Activated CD8-positive, alpha-beta memory T cell treated with anti-CD3 and anti-CD28 coated beads, Interleukin-2, amount 10 ng/mL, durations not matched to agents 7 days and 5 days (primary cell): Measurements from ENCODE around the gene CYP2C8. TPM values are rescaled to one million over a fixed set of nuclear protein-coding genes. Genes with fewer than 3 reads are reported as not detected.
"Not testable (repeated sequence)": the region's sequence is repeated elsewhere in the genome, so short reads cannot be mapped to it uniquely, and the experiment has no call there.

Experiments used
- ATAC-seq: fragments of 150-1000 bp; cut with Tn5 transposase; one replicate; pipeline ENCODE4 v1.10.0; 2021; ENCODE audit warnings: moderate library complexity
- CTCF ChIA-PET: fragments of 350-600 bp; sonication (Branson Sonifier 250); formaldehyde crosslinking; loops from one replicate; lab custom pipeline; 2021; ENCODE audit warnings: antibody characterized with exemption; lab: Charles Lee
- DNase-seq: peaks from one replicate; pipeline ENCODE4 v3.0.0-alpha.2; 2020
- H3K27ac Mint-ChIP-seq: one replicate; pipeline ENCODE4 v1.8.0; 2021; ENCODE audit warnings: mild to moderate bottlenecking, mixed read lengths
- H3K27me3 Mint-ChIP-seq: one replicate; pipeline ENCODE4 v1.8.0; 2021; ENCODE audit warnings: mixed read lengths
- H3K36me3 Mint-ChIP-seq: one replicate; pipeline ENCODE4 v1.8.0; 2021; ENCODE audit warnings: mild to moderate bottlenecking, mixed read lengths
- H3K4me1 Mint-ChIP-seq: one replicate; pipeline ENCODE4 v1.8.0; 2021; ENCODE audit warnings: mixed read lengths
- H3K4me3 Mint-ChIP-seq: one replicate; pipeline ENCODE4 v1.8.0; 2021; ENCODE audit warnings: mild to moderate bottlenecking, moderate library complexity, mixed read lengths
- H3K9me3 Mint-ChIP-seq: one replicate; pipeline ENCODE4 v1.8.0; 2022; ENCODE audit warnings: low read depth, mixed read lengths
- total RNA-seq, 2 experiments: library from RNA; stranded (reverse); gene quantifications; one replicate each; pipeline ENCODE4 v1.2.3, GENCODE V29; 2021

The CYP2C8 gene
- total RNA-seq: not detected

DNA sequence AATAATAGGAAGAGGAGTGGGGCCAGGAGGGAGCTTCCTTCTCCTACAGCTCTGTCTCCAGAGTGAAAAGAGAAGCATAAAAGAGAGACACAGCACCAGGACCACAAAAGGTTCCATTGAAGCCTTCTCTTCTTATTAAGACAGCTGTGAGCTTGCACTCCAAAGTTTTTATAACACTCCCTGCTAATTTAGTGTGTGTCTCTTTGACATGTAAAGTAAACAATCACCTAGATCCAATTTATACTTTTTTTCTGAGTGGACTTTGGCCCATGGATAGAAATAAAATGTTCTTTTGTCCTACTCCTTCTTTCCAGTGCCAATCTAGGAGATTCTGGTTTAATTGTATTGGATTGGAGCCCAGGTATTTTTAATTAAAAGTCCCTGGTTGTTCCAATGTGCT, at the start of gene CYP2C8:
TSS of gene CYP2C8 (minus strand) at position 212 of the 400 bp plus-strand sequence. CDS start at position 117, 95 bp downstream.
- H3K4me3 Mint-ChIP-seq: no peak within 1 kb of the TSS
- H3K36me3 Mint-ChIP-seq: no peaks in the 10 kb centered on the region
- CTCF ChIA-PET: no interaction called here
- no peak for DNase-seq
- H3K27ac Mint-ChIP-seq: no peak within 1 kb of the TSS
- no peaks in the 10 kb centered on the region for H3K27me3 Mint-ChIP-seq
- ATAC-seq: no peak
- no peaks in the 10 kb centered on the region for H3K9me3 Mint-ChIP-seq
- no peaks in the 10 kb centered on the region for H3K4me1 Mint-ChIP-seq

DNA sequence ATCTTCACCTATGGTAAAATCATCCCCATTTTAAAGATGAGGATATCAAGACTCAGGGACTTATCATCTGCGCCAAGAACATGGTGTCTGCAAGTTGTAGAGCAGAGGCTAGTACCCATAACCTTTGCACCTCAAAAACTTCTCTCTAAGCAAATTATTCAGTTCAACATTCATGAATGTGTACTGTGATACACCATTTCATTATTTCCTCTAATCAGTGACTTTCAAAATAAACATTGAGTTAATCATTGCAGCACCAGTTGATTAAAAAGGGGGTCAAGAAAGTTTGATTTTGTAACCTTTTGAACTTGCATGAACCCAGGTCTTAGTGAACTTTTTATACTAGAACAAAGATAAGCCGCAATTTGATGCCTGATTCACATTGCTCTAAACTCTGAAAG, 47.6 kb upstream of the CYP2C8 start:
- H3K4me1 Mint-ChIP-seq: no peaks in the 10 kb centered on the region
- DNase-seq: no peak
- no peak for ATAC-seq
- H3K27ac Mint-ChIP-seq: no peak overlapping the region
- CTCF ChIA-PET: no interaction called here
- no peaks in the 10 kb centered on the region for H3K36me3 Mint-ChIP-seq
- H3K27me3 Mint-ChIP-seq: no peaks in the 10 kb centered on the region
- peaks cover 6% of the 10 kb centered on the region for H3K9me3 Mint-ChIP-seq
- no peak overlapping the region for H3K4me3 Mint-ChIP-seq

DNA sequence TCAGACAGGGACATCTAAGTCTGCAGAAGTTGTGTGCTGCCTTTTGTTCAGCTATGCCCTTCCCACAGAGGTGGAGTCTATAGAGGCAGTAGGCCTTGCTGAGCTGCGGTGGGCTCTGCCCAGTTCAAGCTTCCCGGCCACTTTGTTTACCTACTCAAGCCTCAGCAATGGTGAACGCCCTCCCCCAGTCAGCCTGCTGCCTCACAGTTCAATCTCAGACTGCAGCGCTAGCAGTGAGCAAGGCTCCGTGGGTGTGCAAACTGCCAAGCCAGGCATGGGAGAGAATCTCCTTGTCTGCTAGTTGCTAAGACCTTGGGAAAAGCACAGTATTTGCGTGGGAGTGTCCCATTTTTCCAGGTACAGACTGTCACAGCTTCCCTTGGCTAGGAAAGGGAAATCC, 41.5 kb upstream of the CYP2C8 start:
- H3K9me3 Mint-ChIP-seq, H3K27ac Mint-ChIP-seq, H3K36me3 Mint-ChIP-seq, DNase-seq, H3K27me3 Mint-ChIP-seq, H3K4me1 Mint-ChIP-seq, H3K4me3 Mint-ChIP-seq, CTCF ChIA-PET, ATAC-seq: not testable (repeated sequence)

DNA sequence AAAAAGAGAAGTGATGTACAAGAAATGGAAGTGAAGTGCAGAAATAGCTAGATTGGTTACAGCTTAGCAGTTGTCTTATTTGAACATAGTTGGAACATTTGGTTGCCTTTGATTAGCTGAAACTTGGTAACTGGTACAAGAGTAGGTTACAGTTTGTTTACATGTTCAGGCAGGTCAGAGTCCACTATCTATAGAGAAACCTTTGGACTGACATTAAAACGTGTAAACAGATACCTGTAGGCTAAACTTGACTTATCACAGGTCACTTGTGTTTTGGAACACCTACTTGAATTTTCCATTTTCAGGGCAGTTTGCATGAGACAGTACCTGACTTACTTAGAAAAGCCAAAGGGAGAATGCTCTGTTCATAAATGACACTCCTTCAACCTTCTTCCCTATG, 28.5 kb upstream of the CYP2C8 start:
- Mint-ChIP-seq H3K27me3 (no peaks in the 10 kb centered on the region), H3K9me3 (no peaks in the 10 kb centered on the region), H3K36me3 (no peaks in the 10 kb centered on the region), H3K27ac (no peak overlapping the region), H3K4me3 (no peak overlapping the region), H3K4me1 (no peaks in the 10 kb centered on the region)
- no peak for ATAC-seq
- CTCF ChIA-PET: no interaction called here
- no peak for DNase-seq

DNA sequence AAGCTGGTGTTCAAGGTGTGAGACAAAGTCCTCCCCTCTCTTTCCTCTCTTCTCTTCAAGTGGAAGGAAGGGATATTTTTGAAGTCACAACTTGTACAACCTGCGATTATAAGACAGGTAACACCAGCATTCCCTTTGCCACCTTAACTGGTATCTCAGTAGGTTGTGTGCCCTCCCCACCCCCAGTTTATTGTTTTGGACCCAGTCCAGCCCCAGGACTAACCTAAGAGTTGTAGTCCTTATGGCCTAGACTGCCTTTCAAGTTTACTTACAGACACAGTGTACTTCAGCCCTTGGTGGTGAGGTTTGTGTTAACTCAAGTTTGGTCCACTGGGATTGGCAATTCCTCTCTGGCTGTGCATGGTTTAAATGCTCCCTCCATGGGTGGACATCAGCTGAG, 26.8 kb upstream of the CYP2C8 start:
- no peak overlapping the region for H3K4me3 Mint-ChIP-seq
- ATAC-seq: no peak
- CTCF ChIA-PET: no interaction called here

DNA sequence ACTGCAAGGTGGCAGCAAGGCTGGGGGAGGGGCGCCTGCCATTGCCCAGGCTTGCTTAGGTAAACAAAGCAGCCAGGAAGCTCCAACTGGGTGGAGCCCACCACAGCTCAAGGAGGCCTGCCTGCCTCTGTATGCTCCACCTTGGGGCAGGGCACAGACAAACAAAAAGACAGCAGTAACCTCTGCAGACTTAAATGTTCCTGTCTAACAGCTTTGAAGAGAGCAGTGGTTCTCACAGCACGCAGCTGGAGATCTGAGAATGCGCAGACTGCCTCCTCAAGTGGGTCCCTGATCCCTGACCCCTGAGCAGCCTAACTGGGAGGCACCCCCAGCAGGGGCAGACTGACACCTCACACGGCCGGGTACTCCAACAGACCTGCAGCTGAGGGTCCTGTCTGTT, 10.3 kb upstream of the CYP2C8 start:
- H3K36me3 Mint-ChIP-seq, H3K27me3 Mint-ChIP-seq, ATAC-seq, H3K9me3 Mint-ChIP-seq, H3K27ac Mint-ChIP-seq, DNase-seq, H3K4me1 Mint-ChIP-seq, CTCF ChIA-PET, H3K4me3 Mint-ChIP-seq: not testable (repeated sequence)

More for the DNA sequence above, 26.8 kb upstream of the CYP2C8 start:
- H3K27ac Mint-ChIP-seq: no peak overlapping the region
- H3K9me3 Mint-ChIP-seq: no peaks in the 10 kb centered on the region
- no peak for DNase-seq
- no peaks in the 10 kb centered on the region for H3K27me3 Mint-ChIP-seq
- no peaks in the 10 kb centered on the region for H3K36me3 Mint-ChIP-seq
- no peaks in the 10 kb centered on the region for H3K4me1 Mint-ChIP-seq

DNA sequence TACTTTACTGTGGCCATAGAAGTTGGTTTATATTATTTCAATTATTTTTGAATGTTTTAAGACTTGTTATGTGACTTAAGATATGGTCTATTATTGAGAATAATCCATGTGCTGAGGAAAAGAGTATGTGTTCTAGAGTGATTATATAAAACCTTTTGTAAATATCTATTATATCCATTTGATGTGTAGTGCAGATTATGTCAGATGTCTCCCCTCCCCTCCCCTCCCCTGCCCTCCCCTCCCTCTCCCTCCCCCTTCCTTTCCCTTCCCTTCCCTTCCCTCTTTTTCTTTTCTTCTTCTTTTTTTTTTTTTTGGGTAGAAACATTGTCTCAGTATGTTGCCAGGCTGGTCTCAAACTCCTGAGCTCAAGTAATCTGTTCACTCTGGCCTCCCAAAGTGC, 8.3 kb upstream of the CYP2C8 start:
- H3K27ac Mint-ChIP-seq: no peak overlapping the region
- H3K36me3 Mint-ChIP-seq: no peaks in the 10 kb centered on the region
- H3K4me1 Mint-ChIP-seq: no peaks in the 10 kb centered on the region
- no peak for ATAC-seq
- H3K27me3 Mint-ChIP-seq: no peaks in the 10 kb centered on the region
- H3K4me3 Mint-ChIP-seq: no peak overlapping the region
- no peak for DNase-seq
- H3K9me3 Mint-ChIP-seq: no peaks in the 10 kb centered on the region
- CTCF ChIA-PET: no interaction called here

DNA sequence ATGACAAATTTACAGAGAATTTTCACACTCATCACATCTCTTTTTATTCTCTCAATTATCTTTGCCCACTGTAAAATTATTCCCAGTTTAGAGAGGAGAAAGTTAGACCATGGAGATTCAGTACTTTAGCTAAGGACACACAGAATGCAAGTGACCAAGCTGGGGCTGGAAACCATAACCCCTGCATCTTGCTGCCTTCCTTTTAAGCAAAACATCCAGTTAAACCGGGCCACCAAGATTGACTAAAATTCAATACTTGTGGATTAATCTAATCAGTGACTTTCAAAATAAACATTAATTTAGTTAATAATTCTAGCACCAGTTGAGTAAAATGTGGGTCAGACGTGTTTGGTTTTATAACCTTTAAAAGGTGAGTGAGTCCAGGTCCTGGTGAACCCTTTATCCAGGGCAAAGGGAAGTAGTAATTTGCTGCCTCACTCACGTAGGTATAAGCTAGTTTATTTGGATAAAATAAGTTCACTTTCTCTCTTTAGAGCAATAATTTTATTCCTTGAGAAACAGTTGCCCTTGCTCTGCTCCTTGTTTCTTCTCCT, 1.9 kb upstream of the CYP2C8 start:
- ATAC-seq: no peak
- Mint-ChIP-seq H3K4me3 (no peak overlapping the region), H3K27ac (no peak overlapping the region)

DNA sequence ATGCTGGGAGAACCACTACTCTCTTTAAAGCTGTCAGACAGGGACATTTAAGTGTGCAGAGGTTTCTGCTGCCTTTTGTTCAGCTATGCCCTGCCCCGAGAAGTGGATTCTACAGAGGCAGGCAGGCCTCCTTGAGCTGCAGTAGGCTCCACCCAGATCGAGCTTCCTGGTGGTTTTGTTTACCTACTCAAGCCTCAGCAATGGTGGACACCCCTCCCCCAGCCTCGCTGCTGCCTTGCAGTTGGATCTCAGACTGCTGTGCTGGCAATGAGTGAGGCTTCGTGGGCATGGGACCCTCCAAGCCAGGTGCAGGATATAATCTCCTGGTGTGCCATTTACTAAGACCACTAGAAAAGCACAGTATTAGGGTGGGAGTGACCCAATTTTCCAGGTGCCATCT, 5.2 kb downstream of the CYP2C8 start:
- H3K27me3 Mint-ChIP-seq, H3K36me3 Mint-ChIP-seq, H3K4me3 Mint-ChIP-seq, H3K4me1 Mint-ChIP-seq, CTCF ChIA-PET, H3K9me3 Mint-ChIP-seq, H3K27ac Mint-ChIP-seq, ATAC-seq, DNase-seq: not testable (repeated sequence)

More for the DNA sequence above, 1.9 kb upstream of the CYP2C8 start:
- no peaks in the 10 kb centered on the region for H3K36me3 Mint-ChIP-seq
- CTCF ChIA-PET: no interaction called here
- H3K27me3 Mint-ChIP-seq: no peaks in the 10 kb centered on the region
- no peaks in the 10 kb centered on the region for H3K9me3 Mint-ChIP-seq
- H3K4me1 Mint-ChIP-seq: no peaks in the 10 kb centered on the region
- no peak for DNase-seq

DNA sequence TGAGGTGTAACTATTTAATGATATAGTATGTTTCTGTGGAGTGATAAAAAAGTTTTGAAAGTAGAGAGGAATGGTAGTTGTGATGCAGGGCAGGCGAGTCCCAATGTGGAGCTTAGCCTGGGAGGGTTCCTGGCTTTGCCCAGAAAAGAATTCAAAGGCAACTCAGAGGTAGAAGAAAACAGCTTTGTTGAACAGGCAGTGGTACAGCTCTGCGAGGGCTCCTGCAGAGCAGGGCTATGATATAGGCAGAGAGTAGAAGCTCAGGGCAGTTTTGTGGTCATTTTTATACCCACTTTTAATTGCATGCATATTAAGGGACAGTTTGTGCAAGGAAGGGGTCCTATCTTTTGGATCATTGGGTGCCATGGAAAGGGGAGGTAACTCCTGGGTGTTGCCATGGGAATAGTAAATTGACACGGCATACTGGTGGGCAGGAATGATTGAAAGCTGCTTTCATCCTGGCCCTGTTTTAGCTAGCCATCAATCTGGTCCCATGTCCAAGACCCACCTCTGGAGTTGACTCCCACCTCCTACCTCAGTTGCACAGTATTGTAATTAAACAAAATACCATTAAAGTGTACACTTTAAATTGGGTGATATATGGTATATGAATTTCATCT, 12.4 kb downstream of the CYP2C8 start:
- Mint-ChIP-seq H3K27me3 (no peaks in the 10 kb centered on the region), H3K4me1 (no peaks in the 10 kb centered on the region), H3K27ac (no peak overlapping the region), H3K4me3 (no peak overlapping the region), H3K36me3 (no peaks in the 10 kb centered on the region), H3K9me3 (peaks cover 2% of the 10 kb centered on the region)
- DNase-seq (no peak), ATAC-seq (no peak)
- CTCF ChIA-PET: no interaction called here

DNA sequence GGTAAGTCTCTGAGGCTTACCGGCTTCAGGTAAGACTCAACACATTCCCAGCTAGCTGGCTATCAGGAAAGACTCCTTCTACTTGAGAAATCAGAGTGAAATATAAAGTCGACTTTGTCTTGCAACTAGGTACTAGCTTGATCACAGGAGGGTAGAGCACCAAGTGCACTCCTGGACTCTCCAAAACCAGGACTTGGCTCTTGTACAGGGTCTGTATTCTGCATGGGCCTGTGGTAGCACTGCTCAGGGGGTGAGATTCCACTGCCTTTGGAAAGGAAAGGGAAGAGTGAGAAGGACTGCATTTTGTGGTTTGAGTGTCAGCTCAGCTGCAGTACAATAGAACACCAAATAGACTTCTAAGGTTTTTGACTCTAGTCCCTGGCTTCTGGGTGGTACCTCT, 19.4 kb downstream of the CYP2C8 start:
- no peak overlapping the region for H3K27ac Mint-ChIP-seq
- no peaks in the 10 kb centered on the region for H3K27me3 Mint-ChIP-seq
- no peaks in the 10 kb centered on the region for H3K4me1 Mint-ChIP-seq
- no peak for DNase-seq
- ATAC-seq: no peak
- no peaks in the 10 kb centered on the region for H3K36me3 Mint-ChIP-seq
- peaks cover 4% of the 10 kb centered on the region for H3K9me3 Mint-ChIP-seq
- CTCF ChIA-PET: no interaction called here
- H3K4me3 Mint-ChIP-seq: no peak overlapping the region

DNA sequence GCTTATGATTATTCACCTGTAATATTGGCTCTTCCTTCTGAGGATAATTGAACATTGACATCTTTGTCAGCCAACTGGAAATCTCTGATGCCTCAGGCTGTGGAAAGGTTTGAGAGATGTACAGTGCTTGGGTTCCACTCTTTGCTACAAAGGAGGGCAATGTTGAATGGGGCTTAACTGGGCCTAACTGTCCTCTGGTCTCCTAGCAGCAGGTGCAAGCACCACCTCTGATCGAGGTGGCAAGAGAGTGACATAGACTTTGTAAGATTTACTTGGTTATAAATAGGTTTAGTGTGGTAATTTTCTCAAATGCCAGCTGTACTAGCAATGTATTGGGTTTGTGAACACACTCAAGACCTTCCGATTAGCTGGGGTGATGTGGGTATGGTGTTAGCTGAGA, 21.1 kb downstream of the CYP2C8 start:
- no peaks in the 10 kb centered on the region for H3K36me3 Mint-ChIP-seq
- H3K4me3 Mint-ChIP-seq: no peak overlapping the region
- no peak overlapping the region for H3K27ac Mint-ChIP-seq
- no peaks in the 10 kb centered on the region for H3K27me3 Mint-ChIP-seq
- no peak for ATAC-seq
- DNase-seq: no peak
- H3K4me1 Mint-ChIP-seq: no peaks in the 10 kb centered on the region
- CTCF ChIA-PET: no interaction called here
- peaks cover 4% of the 10 kb centered on the region for H3K9me3 Mint-ChIP-seq

DNA sequence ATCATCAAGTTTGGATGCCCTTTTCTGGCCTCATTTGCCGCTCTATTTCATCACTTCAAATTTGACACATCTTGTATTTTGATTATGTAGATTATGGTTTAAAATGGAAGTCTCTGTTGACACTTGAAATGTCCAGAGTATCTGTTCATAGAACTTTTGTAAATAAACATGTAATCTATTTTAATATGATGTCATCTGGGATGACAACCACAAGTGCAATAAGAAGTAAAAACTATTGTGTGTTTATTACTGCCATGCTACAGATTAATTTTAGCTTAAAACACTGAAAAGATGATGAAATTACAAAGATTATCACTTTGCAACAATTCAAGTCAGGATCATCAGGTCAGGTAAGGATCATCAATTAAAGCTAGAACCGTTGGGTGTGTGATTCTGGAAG, 30.0 kb downstream of the CYP2C8 start:
- ATAC-seq: no peak
- no peaks in the 10 kb centered on the region for H3K36me3 Mint-ChIP-seq
- CTCF ChIA-PET: no interaction called here

DNA sequence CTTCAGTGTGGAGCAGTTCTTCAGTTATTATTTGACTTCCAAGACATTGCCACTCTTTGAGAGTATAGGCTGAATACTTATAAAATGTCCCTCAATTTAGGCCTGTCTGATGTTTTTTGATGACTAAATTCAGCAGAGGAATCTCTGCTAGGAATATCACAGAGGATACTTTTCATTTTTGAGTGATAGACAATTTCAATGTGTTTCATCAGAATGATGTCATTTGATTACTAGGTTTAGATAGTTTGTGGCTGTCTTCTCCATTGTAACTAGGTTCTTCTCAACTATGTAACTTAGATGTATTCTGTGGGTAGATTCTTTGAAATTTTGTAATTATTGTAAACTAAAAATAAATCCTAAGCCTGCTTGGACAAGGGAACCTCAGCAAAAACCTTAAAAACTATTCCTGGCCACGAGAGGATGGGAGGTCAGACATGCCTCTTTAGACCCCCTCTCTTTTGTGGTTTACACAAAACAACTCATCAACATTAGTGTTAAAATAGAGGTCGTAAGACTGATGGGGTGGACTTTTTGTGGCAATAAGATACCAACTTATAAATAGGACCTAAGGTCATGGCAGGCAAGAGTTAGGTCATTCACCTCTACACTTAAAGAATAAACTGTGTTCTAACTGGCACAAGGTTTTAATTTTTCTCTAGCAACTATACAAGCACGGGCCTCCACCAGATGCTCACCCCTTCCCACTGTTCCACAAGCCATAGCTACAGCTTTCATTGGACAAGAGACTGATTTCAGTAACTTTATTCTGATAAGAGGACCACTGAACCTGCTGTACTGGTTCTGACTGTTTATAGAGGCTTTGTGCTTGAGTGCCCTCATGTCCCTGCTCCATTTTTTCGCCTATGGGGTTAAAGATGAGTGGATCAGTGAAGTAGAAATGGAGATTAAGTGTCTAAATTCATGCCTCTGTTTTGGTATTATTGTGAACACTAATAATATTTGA, 33.7 kb downstream of the CYP2C8 start:
- H3K27me3 Mint-ChIP-seq: no peaks in the 10 kb centered on the region
- CTCF ChIA-PET: no interaction called here
- ATAC-seq: no peak
- DNase-seq: no peak
- no peaks in the 10 kb centered on the region for H3K36me3 Mint-ChIP-seq
- no peaks in the 10 kb centered on the region for H3K4me1 Mint-ChIP-seq
- H3K9me3 Mint-ChIP-seq: no peaks in the 10 kb centered on the region
- H3K27ac Mint-ChIP-seq: no peak overlapping the region
- H3K4me3 Mint-ChIP-seq: no peak overlapping the region

More for the DNA sequence above, 30.0 kb downstream of the CYP2C8 start:
- Mint-ChIP-seq H3K27ac (no peak overlapping the region), H3K9me3 (no peaks in the 10 kb centered on the region), H3K4me1 (no peaks in the 10 kb centered on the region), H3K27me3 (no peaks in the 10 kb centered on the region), H3K4me3 (no peak overlapping the region)
- no peak for DNase-seq
